Endodermal cell (in vitro differentiated cells): ENCODE measurements around the gene ADRA2B. TPM values are rescaled to one million over a fixed set of nuclear protein-coding genes. Genes with fewer than 3 reads are reported as not detected.

Experiments used
- DNase-seq: peaks from one replicate; pipeline ENCODE4 v3.0.0-alpha.2; 2017
- H3K27ac ChIP-seq: 2 replicates; pipeline ENCODE4 v1.5.1; 2013; ENCODE audit warnings: mild to moderate bottlenecking, low read depth, low read length, moderate library complexity
- H3K27me3 ChIP-seq: 2 replicates; pipeline ENCODE4 v1.6.1; 2013; ENCODE audit warnings: mild to moderate bottlenecking, low read length, moderate library complexity; ENCODE audit not compliant: insufficient read depth, control insufficient read depth, poor library complexity, severe bottlenecking
- H3K36me3 ChIP-seq: 2 replicates; pipeline ENCODE4 v1.7.0; 2013; ENCODE audit warnings: mild to moderate bottlenecking, low read length, moderate library complexity; ENCODE audit not compliant: control insufficient read depth, insufficient read depth
- H3K4me1 ChIP-seq: one replicate; pipeline ENCODE4 v1.7.0; 2013; ENCODE audit warnings: low read length; ENCODE audit not compliant: control insufficient read depth, insufficient read depth
- H3K4me3 ChIP-seq: 2 replicates; pipeline ENCODE4 v1.5.1; 2013; ENCODE audit warnings: mild to moderate bottlenecking, low read length, moderate library complexity
- H3K9ac ChIP-seq: 2 replicates; pipeline ENCODE4 v1.6.1; 2013; ENCODE audit warnings: mild to moderate bottlenecking, low read length, moderate library complexity; ENCODE audit not compliant: poor library complexity, severe bottlenecking; ENCODE audit errors: extremely low read depth
- H3K9me3 ChIP-seq: 2 replicates; pipeline ENCODE4 v1.6.1; 2013; ENCODE audit warnings: mild to moderate bottlenecking, low read length, moderate library complexity; ENCODE audit not compliant: control insufficient read depth
- H3K27ac Mint-ChIP-seq: 2 replicates; pipeline ENCODE4 v1.8.0; 2020; ENCODE audit warnings: mixed read lengths
- H3K27me3 Mint-ChIP-seq: 2 replicates; pipeline ENCODE4 v1.8.0; 2021; ENCODE audit warnings: mild to moderate bottlenecking, mixed read lengths; ENCODE audit not compliant: insufficient read depth
- H3K36me3 Mint-ChIP-seq: 2 replicates; pipeline ENCODE4 v1.8.0; 2020; ENCODE audit warnings: low read depth, mixed read lengths
- H3K4me1 Mint-ChIP-seq: 2 replicates; pipeline ENCODE4 v1.8.0; 2020; ENCODE audit warnings: mixed read lengths
- H3K4me3 Mint-ChIP-seq: 2 replicates; pipeline ENCODE4 v1.8.0; 2020; ENCODE audit warnings: mild to moderate bottlenecking, moderate library complexity, mixed read lengths
- H3K9me3 Mint-ChIP-seq: 2 replicates; pipeline ENCODE4 v1.8.0; 2020; ENCODE audit warnings: mild to moderate bottlenecking, mixed read lengths
- WGBS, 2 experiments: methylation state at CpG; one replicate each; pipeline versions ENCODE4 v1.1.5 to v1.1.7; 2013; ENCODE audit warnings: missing lambda C conversion rate in 2 of 2, mixed read lengths in 1 of 2; ENCODE audit not compliant: insufficient coverage in 1 of 2, insufficient read length in 1 of 2; 5-methylcytosine and 5-hydroxymethylcytosine counted together
- total RNA-seq, 2 donors: library from RNA; stranded (reverse); fragmentation: NEBNext Ultra II Directional in 1 of 2; extraction: Animal tissue kit (Norgen Biotek cat#: 25700) in 1 of 2; gene quantifications; 2 replicates in 1 of 2; 3 replicates in 1 of 2; pipeline ENCODE4 v1.2.1, GENCODE V29; 2021
- TF ChIP-seq, protein P1 (sequence below): fragments of 200-600 bp; sonication (generic); conservative IDR thresholded peaks from 2 replicates; pipeline ENCODE4 v1.5.0; 2021; ENCODE audit warnings: antibody characterized with exemption, mild to moderate bottlenecking

Gene ADRA2B
- total RNA-seq, 2 donors from 2014 or later, result 2.4 to 3.8 TPM

GRCh38 chr2:96089356-96090195, 26.8 kb downstream of the ADRA2B start:
- H3K4me3 ChIP-seq, result no peak overlapping the region
- H3K9me3 Mint-ChIP-seq, result no peaks in the 10 kb centered on the region
- no peak overlapping the region for H3K27ac ChIP-seq
- H3K36me3 ChIP-seq, result no peaks in the 10 kb centered on the region
- no peak overlapping the region for H3K4me3 Mint-ChIP-seq
- H3K27me3 Mint-ChIP-seq, result peaks cover 8% of the 10 kb centered on the region
- H3K27ac Mint-ChIP-seq, result no peak overlapping the region
- whole genome bisulfite sequencing, 2 experiments, result 91 to 93% methylated on average over 12 to 22 of the region's 22 CpGs
- no peaks in the 10 kb centered on the region for H3K4me1 ChIP-seq
- H3K9me3 ChIP-seq, result no peaks in the 10 kb centered on the region
- H3K4me1 Mint-ChIP-seq, result no peaks in the 10 kb centered on the region
- no peaks in the 10 kb centered on the region for H3K27me3 ChIP-seq
- TF ChIP-seq, protein P1, sequence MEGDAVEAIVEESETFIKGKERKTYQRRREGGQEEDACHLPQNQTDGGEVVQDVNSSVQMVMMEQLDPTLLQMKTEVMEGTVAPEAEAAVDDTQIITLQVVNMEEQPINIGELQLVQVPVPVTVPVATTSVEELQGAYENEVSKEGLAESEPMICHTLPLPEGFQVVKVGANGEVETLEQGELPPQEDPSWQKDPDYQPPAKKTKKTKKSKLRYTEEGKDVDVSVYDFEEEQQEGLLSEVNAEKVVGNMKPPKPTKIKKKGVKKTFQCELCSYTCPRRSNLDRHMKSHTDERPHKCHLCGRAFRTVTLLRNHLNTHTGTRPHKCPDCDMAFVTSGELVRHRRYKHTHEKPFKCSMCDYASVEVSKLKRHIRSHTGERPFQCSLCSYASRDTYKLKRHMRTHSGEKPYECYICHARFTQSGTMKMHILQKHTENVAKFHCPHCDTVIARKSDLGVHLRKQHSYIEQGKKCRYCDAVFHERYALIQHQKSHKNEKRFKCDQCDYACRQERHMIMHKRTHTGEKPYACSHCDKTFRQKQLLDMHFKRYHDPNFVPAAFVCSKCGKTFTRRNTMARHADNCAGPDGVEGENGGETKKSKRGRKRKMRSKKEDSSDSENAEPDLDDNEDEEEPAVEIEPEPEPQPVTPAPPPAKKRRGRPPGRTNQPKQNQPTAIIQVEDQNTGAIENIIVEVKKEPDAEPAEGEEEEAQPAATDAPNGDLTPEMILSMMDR, result no peak
- no peaks in the 10 kb centered on the region for H3K36me3 Mint-ChIP-seq
- no peak overlapping the region for H3K9ac ChIP-seq
- DNase-seq, result no peak

DNA sequence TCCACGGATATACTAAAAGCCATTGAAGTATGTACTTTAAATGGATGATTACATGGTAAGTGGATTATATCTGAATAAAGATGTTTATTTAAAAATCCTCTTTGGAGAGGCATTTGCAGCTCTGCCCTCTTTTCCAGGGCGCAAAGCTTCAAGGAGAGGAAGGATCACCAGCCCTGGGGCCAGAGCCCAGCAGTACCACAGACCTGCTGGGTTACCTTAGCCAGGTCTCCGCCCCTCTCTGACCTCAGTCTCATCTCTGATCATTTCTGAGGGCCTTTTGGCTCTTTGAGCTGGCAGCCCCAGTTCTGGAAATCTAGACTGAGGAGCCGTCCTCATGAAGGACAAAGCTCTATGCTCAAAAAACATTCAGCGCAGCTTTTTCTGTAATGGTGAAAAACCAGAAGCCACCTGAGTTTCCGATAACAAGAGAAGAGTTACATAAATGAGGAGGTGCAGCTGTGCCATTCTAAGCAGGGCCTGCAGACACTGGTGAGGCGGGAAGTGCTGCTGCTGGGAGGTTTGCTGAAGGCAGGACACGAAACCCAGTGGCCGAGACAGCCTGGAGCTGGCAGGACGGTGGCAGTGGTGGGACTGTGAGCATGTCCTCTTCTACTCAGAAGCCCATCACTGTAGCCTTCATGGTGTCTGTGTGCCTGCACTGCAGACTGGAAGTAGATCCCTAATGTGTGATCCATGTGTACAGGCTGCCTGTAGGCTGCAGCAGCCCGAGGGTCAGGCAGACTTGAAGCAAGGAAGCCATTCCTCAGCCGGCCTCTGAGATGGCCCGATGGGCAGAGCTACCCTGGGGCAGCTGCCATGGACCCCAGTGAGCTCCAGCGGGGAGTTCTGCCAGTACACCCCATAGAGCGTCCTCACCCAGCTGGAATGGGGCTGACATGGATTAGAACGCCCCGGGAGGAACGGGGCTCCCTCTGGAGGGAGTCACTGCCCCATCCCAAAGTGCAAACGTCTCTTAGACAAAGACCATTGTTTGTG, 27.7 kb downstream of the ADRA2B start:
- DNase-seq, result no peak
- Mint-ChIP-seq H3K36me3 (no peaks in the 10 kb centered on the region), H3K27me3 (peaks cover 5% of the 10 kb centered on the region), H3K9me3 (no peaks in the 10 kb centered on the region), H3K4me1 (no peaks in the 10 kb centered on the region), H3K27ac (no peak overlapping the region), H3K4me3 (no peak overlapping the region)
- TF ChIP-seq, protein P1, result no peak
- H3K4me1 ChIP-seq, result no peaks in the 10 kb centered on the region
- H3K4me3 ChIP-seq, result no peak overlapping the region
- no peaks in the 10 kb centered on the region for H3K36me3 ChIP-seq
- H3K27me3 ChIP-seq, result no peaks in the 10 kb centered on the region
- H3K9ac ChIP-seq, result no peak overlapping the region
- no peak overlapping the region for H3K27ac ChIP-seq
- 91 to 94% methylated on average over 11 to 19 of the region's 19 CpGs for WGBS, 2 experiments
- no peaks in the 10 kb centered on the region for H3K9me3 ChIP-seq

DNA sequence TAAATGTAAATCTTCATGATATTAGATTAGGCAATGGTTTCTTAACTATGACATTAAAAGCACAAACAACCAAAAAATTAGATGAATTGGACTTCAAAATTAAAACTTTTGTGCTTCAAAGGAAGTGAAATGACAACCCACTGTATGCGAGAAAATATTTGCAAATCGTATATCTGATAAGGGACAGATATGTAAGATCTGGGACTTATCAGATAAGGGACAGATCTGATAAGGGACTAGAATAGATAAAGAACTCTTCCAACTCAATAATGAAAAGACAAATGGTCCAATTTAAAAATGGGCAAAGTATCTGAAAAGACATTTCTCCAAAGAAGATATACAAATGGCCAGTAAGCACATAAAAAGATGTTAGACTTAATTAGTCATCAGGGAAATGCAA, 29.2 kb downstream of the ADRA2B start:
- Histone ChIP-seq H3K4me3 (no peak overlapping the region), H3K4me1 (no peaks in the 10 kb centered on the region), H3K9ac (no peak overlapping the region), H3K9me3 (no peaks in the 10 kb centered on the region), H3K36me3 (no peaks in the 10 kb centered on the region), H3K27ac (no peak overlapping the region), H3K27me3 (no peaks in the 10 kb centered on the region)
- Mint-ChIP-seq H3K4me3 (no peak overlapping the region), H3K27ac (no peak overlapping the region), H3K4me1 (no peaks in the 10 kb centered on the region), H3K27me3 (peaks cover 5% of the 10 kb centered on the region), H3K9me3 (no peaks in the 10 kb centered on the region), H3K36me3 (no peaks in the 10 kb centered on the region)
- DNase-seq, result no peak
- TF ChIP-seq, protein P1, result no peak
- WGBS, 2 experiments, result 94 to 100% methylated on average over 2 of the region's 2 CpGs
